H9 (cell line): Measurements from ENCODE around the gene CHCHD6. TPM values are rescaled to one million over a fixed set of nuclear protein-coding genes. Genes with fewer than 3 reads are reported as not detected.

Experiments
- DNase-seq: peaks from one replicate; pipeline ENCODE4 v3.0.0-alpha.2; 2017
- H2AFZ ChIP-seq: one replicate; pipeline ENCODE4 v1.6.1; 2013; ENCODE audit warnings: mild to moderate bottlenecking, low read length, control low read depth, moderate library complexity
- H2AK5ac ChIP-seq: 2 replicates; pipeline ENCODE4 v1.6.1; 2013; ENCODE audit warnings: low read length, control low read depth, mixed read lengths; ENCODE audit not compliant: insufficient read length
- H2BK120ac ChIP-seq: one replicate; pipeline ENCODE4 v1.6.1; 2013; ENCODE audit warnings: low read depth, mild to moderate bottlenecking, low read length, control low read depth, inconsistent platforms; ENCODE audit not compliant: poor library complexity, severe bottlenecking
- H2BK12ac ChIP-seq: 2 replicates; pipeline ENCODE4 v1.6.1; 2013; ENCODE audit warnings: low read length, control low read depth, mixed read lengths, low read depth; ENCODE audit not compliant: insufficient read length
- H2BK15ac ChIP-seq: 2 replicates; pipeline ENCODE4 v1.6.1; 2013; ENCODE audit warnings: low read depth, low read length, control low read depth
- H2BK20ac ChIP-seq: one replicate; pipeline ENCODE4 v1.6.1; 2013; ENCODE audit warnings: low read depth, mild to moderate bottlenecking, low read length, control low read depth, inconsistent platforms; ENCODE audit not compliant: poor library complexity, severe bottlenecking
- H2BK5ac ChIP-seq: 2 replicates; pipeline ENCODE4 v1.6.1; 2013; ENCODE audit warnings: low read length, control low read depth, mixed read lengths; ENCODE audit not compliant: insufficient read length
- H3K14ac ChIP-seq: 2 replicates; pipeline ENCODE4 v1.6.1; 2013; ENCODE audit warnings: low read length, control low read depth; ENCODE audit not compliant: insufficient read depth
- H3K18ac ChIP-seq: 2 replicates; pipeline ENCODE4 v1.6.1; 2013; ENCODE audit warnings: low read depth, mild to moderate bottlenecking, mixed read lengths, low read length, control low read depth; ENCODE audit not compliant: insufficient read length
- H3K23ac ChIP-seq: 2 replicates; pipeline ENCODE4 v1.6.1; 2013; ENCODE audit warnings: low read length, control low read depth, mixed read lengths, low read depth; ENCODE audit not compliant: insufficient read length
- H3K23me2 ChIP-seq: 2 replicates; pipeline ENCODE4 v1.6.1; 2013; ENCODE audit warnings: low read depth, mild to moderate bottlenecking, mixed read lengths, low read length, control low read depth; ENCODE audit not compliant: insufficient read length, poor library complexity, severe bottlenecking
- H3K27ac ChIP-seq: 2 replicates; pipeline ENCODE4 v1.5.1; 2013; ENCODE audit warnings: low read length, control low read depth, mixed read lengths, low read depth; ENCODE audit not compliant: insufficient read length
- H3K27me3 ChIP-seq: 2 replicates; pipeline ENCODE4 v1.6.1; 2013; ENCODE audit warnings: low read length, control low read depth, inconsistent platforms; ENCODE audit not compliant: insufficient read depth
- H3K4ac ChIP-seq: 2 replicates; pipeline ENCODE4 v1.6.1; 2013; ENCODE audit warnings: low read depth, mild to moderate bottlenecking, control low read depth, inconsistent platforms, low read length, moderate library complexity
- H3K4me1 ChIP-seq: 2 replicates; pipeline ENCODE4 v1.6.1; 2013; ENCODE audit warnings: low read length, control low read depth, inconsistent platforms; ENCODE audit not compliant: insufficient read depth
- H3K4me2 ChIP-seq: 2 replicates; pipeline ENCODE4 v1.6.1; 2013; ENCODE audit warnings: low read length, control low read depth, mixed read lengths; ENCODE audit not compliant: insufficient read length, insufficient read depth
- H3K56ac ChIP-seq: 2 replicates; pipeline ENCODE4 v1.6.1; 2013; ENCODE audit warnings: low read depth, mild to moderate bottlenecking, mixed read lengths, low read length, control low read depth; ENCODE audit not compliant: insufficient read length
- H3K79me1 ChIP-seq: 2 replicates; pipeline ENCODE4 v1.6.1; 2013; ENCODE audit warnings: low read depth, mild to moderate bottlenecking, moderate library complexity, low read length, control low read depth, inconsistent platforms; ENCODE audit not compliant: insufficient read depth, poor library complexity, severe bottlenecking
- H3K79me2 ChIP-seq: 2 replicates; pipeline ENCODE4 v1.6.1; 2013; ENCODE audit warnings: low read length, control low read depth, inconsistent platforms; ENCODE audit not compliant: insufficient read depth
- H3K9ac ChIP-seq: 2 replicates; pipeline ENCODE4 v1.6.1; 2013; ENCODE audit warnings: low read length, control low read depth, mixed read lengths; ENCODE audit not compliant: insufficient read length; ENCODE audit errors: extremely low read depth
- H3K9me3 ChIP-seq: one replicate; pipeline ENCODE4 v1.6.1; 2013; ENCODE audit warnings: low read depth, low read length, inconsistent platforms; ENCODE audit not compliant: control insufficient read depth
- H3T11ph ChIP-seq: one replicate; pipeline ENCODE4 v1.6.1; 2013; ENCODE audit warnings: mild to moderate bottlenecking, low read length, control low read depth, inconsistent platforms
- H4K20me1 ChIP-seq: one replicate; pipeline ENCODE4 v1.6.1; 2013; ENCODE audit not compliant: control insufficient read depth, insufficient read length, insufficient read depth
- H4K5ac ChIP-seq: 2 replicates; pipeline ENCODE4 v1.6.1; 2013; ENCODE audit warnings: low read depth, mild to moderate bottlenecking, mixed read lengths, low read length, control low read depth; ENCODE audit not compliant: insufficient read length
- H4K8ac ChIP-seq: replicated peaks from 2 replicates; pipeline ENCODE4 v1.6.1; 2013; ENCODE audit warnings: low read length, control low read depth, mixed read lengths, low read depth; ENCODE audit not compliant: insufficient read length
- H4K91ac ChIP-seq: 2 replicates; pipeline ENCODE4 v1.6.1; 2013; ENCODE audit warnings: low read depth, mild to moderate bottlenecking, moderate library complexity, mixed read lengths, low read length, control low read depth; ENCODE audit not compliant: insufficient read length
- H3K27ac Mint-ChIP-seq, 3 experiments: 2 replicates in 2 of 3; 3 replicates in 1 of 3; pipeline ENCODE4 v1.8.0; 2020 to 2021; ENCODE audit warnings: mixed read lengths in 3 of 3, mild to moderate bottlenecking in 1 of 3, moderate library complexity in 1 of 3
- H3K27me3 Mint-ChIP-seq: 2 replicates; pipeline ENCODE4 v1.8.0; 2021; ENCODE audit warnings: low read depth, mild to moderate bottlenecking, moderate library complexity, mixed read lengths
- H3K36me3 Mint-ChIP-seq, 3 experiments: 2 replicates in 2 of 3; 3 replicates in 1 of 3; pipeline ENCODE4 v1.8.0; 2020 to 2021; ENCODE audit warnings: low read depth in 3 of 3, mixed read lengths in 3 of 3; ENCODE audit not compliant: insufficient read depth in 1 of 3
- H3K4me1 Mint-ChIP-seq, 2 experiments: 2 replicates each; pipeline ENCODE4 v1.8.0; 2020; ENCODE audit warnings: mixed read lengths in 2 of 2
- H3K4me3 Mint-ChIP-seq, 2 experiments: 2 replicates in 1 of 2; 3 replicates in 1 of 2; pipeline ENCODE4 v1.8.0; 2020 to 2021; ENCODE audit warnings: mild to moderate bottlenecking in 2 of 2, mixed read lengths in 2 of 2, moderate library complexity in 1 of 2
- H3K9me3 Mint-ChIP-seq, 2 experiments: 2 replicates in 1 of 2; 3 replicates in 1 of 2; pipeline ENCODE4 v1.8.0; 2020; ENCODE audit warnings: mild to moderate bottlenecking in 2 of 2, mixed read lengths in 2 of 2, moderate library complexity in 1 of 2
- WGBS: extraction: QIAGEN DNeasy Blood & Tissue Kit; methylation state at CpG from one replicate; pipeline ENCODE4 v1.1.7; 2013; ENCODE audit warnings: missing lambda C conversion rate, low lambda C conversion rate, mixed read lengths; ENCODE audit not compliant: insufficient read length; ENCODE audit errors: extremely low coverage; 5-methylcytosine and 5-hydroxymethylcytosine counted together
- total RNA-seq: library from RNA; stranded (reverse); gene quantifications from 2 replicates; pipeline ENCODE4 v1.2.1, GENCODE V29; 2021
- TF ChIP-seq, protein P1 (sequence below): fragments of 200-600 bp; sonication (generic); conservative IDR thresholded peaks from 3 replicates; pipeline ENCODE4 v1.8.0; 2021; ENCODE audit warnings: antibody characterized with exemption, mild to moderate bottlenecking

CHCHD6 gene
- total RNA-seq, 1 experiment from 2014 or later = 34.2 TPM

DNA sequence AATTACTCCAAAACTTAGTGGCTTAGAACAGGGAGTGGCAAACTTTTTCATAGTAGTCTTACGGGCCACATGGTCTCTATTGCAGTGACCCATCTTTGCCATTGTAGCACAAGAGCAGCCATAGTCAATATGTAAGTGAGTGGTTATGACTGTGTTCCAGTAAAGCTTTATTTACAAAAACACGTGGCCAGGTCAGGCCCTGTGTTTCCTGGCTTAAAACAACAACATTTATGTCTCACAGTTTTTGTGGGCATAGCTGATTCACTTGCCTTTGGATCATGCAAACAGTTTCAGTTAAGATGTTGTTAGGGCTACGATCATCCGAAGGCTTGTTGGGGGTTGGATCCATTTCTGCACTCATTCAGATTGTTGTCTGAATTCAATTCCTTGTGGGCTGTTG lies 103.8 kb downstream of the CHCHD6 start:
- Histone ChIP-seq H3K9me3 (no peaks in the 10 kb centered on the region), H3K27ac (no peak overlapping the region), H4K91ac (no peak overlapping the region), H2BK5ac (no peak overlapping the region), H3K14ac (no peak overlapping the region), H3K27me3 (no peaks in the 10 kb centered on the region), H2BK120ac (no peak overlapping the region), H2AFZ (no peak overlapping the region), H4K20me1 (no peaks in the 10 kb centered on the region), H3K23ac (no peak overlapping the region), H4K8ac (no peak overlapping the region), H2BK12ac (no peak overlapping the region), H2BK15ac (no peak overlapping the region), H3K4ac (no peak overlapping the region), H2BK20ac (no peak overlapping the region), H3K79me1 (no peaks in the 10 kb centered on the region), H3K18ac (no peak overlapping the region), H3K9ac (no peak overlapping the region), H3K4me1 (no peaks in the 10 kb centered on the region), H3K23me2 (no peaks in the 10 kb centered on the region), H3K4me2 (no peak overlapping the region), H4K5ac (no peak overlapping the region), H2AK5ac (no peak overlapping the region), H3K79me2 (no peaks in the 10 kb centered on the region), H3T11ph (no peak overlapping the region), H3K56ac (no peak overlapping the region)
- Mint-ChIP-seq H3K4me3 (no peak overlapping the region), H3K27me3 (no peaks in the 10 kb centered on the region), H3K36me3 (no peaks in the 10 kb centered on the region; a peak in 3 of 7 replicates), H3K9me3 (peaks cover 6 to 7% of the 10 kb centered on the region in 2 experiments), H3K27ac (no peak overlapping the region), H3K4me1 (0 out of 4 replicates have a peak, but pooled peaks cover 0 to 3% of the 10 kb centered on the region in 2 experiments)
- no peak for DNase-seq
- no CpG with 5 or more reads among the region's 4 CpGs for WGBS
- TF ChIP-seq, protein P1, sequence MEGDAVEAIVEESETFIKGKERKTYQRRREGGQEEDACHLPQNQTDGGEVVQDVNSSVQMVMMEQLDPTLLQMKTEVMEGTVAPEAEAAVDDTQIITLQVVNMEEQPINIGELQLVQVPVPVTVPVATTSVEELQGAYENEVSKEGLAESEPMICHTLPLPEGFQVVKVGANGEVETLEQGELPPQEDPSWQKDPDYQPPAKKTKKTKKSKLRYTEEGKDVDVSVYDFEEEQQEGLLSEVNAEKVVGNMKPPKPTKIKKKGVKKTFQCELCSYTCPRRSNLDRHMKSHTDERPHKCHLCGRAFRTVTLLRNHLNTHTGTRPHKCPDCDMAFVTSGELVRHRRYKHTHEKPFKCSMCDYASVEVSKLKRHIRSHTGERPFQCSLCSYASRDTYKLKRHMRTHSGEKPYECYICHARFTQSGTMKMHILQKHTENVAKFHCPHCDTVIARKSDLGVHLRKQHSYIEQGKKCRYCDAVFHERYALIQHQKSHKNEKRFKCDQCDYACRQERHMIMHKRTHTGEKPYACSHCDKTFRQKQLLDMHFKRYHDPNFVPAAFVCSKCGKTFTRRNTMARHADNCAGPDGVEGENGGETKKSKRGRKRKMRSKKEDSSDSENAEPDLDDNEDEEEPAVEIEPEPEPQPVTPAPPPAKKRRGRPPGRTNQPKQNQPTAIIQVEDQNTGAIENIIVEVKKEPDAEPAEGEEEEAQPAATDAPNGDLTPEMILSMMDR = no peak
